ENCODE measurements around the gene ADCY4. TPM values are rescaled to one million over a fixed set of nuclear protein-coding genes. Genes with fewer than 3 reads are reported as not detected.
A peak's percentile ranks its signal among the peaks of the same experiment; 100 is the strongest.

The ADCY4 gene
- total RNA-seq, 1 experiment from 2014 or later, result not detected

DNA sequence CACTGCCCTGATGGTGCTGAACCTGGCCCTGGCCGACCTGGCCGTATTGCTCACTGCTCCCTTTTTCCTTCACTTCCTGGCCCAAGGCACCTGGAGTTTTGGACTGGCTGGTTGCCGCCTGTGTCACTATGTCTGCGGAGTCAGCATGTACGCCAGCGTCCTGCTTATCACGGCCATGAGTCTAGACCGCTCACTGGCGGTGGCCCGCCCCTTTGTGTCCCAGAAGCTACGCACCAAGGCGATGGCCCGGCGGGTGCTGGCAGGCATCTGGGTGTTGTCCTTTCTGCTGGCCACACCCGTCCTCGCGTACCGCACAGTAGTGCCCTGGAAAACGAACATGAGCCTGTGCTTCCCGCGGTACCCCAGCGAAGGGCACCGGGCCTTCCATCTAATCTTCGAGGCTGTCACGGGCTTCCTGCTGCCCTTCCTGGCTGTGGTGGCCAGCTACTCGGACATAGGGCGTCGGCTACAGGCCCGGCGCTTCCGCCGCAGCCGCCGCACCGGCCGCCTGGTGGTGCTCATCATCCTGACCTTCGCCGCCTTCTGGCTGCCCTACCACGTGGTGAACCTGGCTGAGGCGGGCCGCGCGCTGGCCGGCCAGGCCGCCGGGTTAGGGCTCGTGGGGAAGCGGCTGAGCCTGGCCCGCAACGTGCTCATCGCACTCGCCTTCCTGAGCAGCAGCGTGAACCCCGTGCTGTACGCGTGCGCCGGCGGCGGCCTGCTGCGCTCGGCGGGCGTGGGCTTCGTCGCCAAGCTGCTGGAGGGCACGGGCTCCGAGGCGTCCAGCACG, 18.9 kb downstream of the ADCY4 start:
- DNase-seq (ENCODE audit: low spot score), result no peak

DNA sequence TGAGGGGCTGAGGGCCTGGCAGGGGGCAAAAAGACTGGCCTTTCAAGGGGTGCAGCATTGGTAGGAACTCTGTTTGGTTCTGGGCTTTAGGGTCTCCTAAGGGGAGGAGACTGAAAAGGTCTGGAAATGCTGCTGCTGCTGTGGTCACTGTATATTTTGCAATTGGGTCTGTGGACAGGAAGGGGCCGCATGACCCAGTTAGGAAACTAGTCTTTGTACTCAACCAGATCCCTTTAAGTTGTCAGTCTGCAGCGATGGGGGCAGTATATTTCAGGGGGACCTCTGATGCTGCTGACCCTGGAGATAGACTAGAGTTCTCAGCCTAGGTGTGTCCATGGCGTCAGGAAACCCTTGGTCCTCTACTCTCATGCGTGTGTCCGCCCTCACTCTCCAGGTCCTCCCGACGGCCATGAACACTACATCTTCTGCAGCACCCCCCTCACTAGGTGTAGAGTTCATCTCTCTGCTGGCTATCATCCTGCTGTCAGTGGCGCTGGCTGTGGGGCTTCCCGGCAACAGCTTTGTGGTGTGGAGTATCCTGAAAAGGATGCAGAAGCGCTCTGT, 19.5 kb downstream of the ADCY4 start:
- DNase-seq (ENCODE audit: low spot score), result no peak

DNA sequence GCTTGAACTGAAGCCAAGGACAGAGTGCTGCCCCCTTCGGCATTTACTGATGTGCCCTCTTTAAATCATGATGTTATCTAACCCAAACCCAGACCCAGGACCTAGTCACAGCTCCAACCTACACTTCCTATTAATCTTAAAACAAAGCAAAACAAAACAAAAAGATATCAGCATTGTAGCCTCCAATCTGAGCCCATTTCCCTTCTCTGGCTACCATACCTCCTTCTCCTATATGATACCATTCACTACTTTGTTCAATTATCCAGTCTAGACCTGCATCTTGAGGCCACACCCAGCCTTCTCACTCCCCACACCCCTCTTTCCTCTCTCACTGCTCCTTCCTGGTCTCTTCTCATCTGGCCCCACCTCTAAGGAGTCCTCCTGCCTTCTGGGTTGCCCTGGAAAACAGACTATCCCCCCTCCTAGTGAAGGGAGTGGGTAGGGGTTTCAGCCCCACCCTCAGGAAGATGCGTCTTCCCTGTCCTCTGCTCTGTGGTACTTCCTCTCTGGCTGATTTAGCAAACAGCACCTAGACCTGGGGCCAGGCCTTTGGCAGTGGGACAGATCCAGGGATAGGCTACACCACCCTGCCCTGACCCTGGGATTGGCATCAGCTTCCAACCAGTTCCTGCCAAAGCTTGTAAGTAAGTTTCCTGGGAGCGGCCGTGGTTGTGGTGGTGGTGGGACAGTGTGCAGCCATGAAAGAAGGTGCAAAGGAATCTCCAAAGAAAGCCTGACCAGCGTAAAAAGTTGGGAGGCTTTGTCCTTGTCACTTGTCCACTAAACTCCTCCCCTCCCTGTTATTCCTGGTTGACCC, 20.3 kb downstream of the ADCY4 start:
- DNase-seq (ENCODE audit: low spot score), result no peak

DNA sequence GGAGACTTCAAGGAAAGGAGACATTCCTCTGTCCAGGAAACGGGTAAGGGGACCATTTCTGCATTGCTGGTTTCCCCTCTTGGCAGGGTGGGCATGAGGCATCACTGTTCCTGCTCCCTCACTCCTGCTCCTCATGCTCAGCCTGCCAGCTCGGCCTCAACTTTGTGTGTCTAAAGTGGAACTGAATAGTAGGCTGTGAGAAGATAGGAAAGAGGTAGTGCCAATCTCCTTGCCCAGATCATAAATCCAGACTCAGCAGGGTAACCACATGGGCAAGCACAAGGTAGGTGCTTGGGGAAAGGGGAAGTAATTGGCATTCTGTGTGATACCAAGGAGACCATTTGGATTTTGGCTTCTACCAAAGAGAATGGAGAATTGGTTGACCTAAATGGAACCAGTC, 21.0 kb downstream of the ADCY4 start:
- no peak for DNase-seq (ENCODE audit: low spot score)

DNA sequence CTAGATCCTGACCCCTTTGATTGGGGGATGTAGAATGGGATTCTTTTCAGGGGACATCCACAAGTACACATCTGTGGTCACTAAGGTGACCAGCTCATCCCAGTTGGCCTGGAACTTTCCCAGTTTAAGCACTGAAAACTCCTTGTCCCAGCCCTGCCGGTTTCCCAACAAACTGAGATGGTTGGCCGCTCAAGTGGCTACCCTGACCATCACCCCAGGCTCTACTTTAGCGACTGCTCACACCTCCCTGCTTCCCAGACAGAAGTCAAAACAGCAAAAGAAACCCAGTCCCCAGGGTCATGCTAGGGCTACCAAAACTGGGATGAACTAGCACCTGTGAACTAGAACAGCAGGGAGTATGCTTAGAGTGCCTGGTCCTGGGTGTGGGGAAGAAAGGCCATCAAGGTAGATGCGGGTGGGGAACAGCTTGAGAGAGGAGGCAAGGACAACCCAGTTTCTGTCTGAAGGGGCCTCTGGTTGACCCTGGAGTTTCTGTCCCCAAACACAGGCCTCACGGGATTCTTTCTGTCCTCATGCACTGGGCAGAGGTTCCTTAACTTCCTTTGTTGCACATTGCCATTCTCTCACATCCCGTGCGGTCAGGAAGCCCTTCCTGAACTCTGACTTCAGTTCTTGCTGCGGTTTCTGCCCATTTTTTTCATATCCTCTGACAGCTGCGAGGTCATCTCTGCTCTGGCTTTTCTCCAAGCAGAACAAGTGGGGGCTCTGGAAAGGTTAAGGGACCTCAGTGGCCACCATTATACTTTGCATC, 21.9 kb downstream of the ADCY4 start:
- DNase-seq (ENCODE audit: low spot score), result no peak

DNA sequence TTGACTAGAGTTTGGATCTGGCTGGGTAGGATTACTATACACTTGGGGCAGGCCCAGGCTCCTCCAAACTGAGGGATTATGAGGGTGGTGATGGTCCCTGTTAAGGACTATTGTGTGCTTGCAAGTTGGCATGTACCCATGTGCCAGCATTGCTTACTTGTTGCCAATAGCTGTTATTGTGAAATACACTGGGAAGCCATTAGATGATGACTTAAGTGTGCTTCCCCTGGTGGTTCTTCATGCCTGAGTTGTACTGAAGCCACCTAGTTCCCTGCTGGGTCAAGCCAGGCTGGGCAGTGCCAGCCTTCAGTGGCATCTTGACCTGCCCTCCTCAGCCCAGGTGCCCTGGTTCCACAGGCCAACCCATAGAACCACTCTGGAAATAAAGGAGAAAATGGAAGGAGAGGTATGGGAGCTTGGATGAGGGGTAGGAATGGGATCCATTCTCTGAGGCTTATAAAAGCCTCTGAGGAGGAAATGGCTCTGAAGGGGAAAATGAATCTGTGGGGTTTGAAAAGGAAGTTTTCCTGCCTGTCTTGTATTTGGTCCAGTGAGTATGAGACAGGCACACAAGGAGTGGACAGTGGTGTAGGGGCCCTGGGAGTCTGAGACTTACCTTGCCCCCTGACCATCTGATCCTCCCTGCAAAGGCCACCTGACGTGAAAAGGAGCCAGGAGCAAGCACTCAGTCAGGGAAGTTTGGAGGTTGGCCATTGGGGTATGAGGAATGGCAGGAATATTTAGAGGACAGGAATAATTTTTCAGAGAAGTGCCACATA, 22.8 kb downstream of the ADCY4 start:
- DNase-seq (ENCODE audit: low spot score), result no peak

DNA sequence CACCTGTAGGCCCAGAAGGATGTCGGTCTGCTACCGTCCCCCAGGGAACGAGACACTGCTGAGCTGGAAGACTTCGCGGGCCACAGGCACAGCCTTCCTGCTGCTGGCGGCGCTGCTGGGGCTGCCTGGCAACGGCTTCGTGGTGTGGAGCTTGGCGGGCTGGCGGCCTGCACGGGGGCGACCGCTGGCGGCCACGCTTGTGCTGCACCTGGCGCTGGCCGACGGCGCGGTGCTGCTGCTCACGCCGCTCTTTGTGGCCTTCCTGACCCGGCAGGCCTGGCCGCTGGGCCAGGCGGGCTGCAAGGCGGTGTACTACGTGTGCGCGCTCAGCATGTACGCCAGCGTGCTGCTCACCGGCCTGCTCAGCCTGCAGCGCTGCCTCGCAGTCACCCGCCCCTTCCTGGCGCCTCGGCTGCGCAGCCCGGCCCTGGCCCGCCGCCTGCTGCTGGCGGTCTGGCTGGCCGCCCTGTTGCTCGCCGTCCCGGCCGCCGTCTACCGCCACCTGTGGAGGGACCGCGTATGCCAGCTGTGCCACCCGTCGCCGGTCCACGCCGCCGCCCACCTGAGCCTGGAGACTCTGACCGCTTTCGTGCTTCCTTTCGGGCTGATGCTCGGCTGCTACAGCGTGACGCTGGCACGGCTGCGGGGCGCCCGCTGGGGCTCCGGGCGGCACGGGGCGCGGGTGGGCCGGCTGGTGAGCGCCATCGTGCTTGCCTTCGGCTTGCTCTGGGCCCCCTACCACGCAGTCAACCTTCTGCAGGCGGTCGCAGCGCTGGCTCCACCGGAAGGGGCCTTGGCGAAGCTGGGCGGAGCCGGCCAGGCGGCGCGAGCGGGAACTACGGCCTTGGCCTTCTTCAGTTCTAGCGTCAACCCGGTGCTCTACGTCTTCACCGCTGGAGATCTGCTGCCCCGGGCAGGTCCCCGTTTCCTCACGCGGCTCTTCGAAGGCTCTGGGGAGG, 23.9 kb downstream of the ADCY4 start, which contains the start of gene LTB4R:
Gene LTB4R (plus strand): TSS at position 857 of the 959 bp plus-strand sequence. CDS start 4,150 bp downstream, outside the sequence.
- no peak for DNase-seq (ENCODE audit: low spot score)

DNA sequence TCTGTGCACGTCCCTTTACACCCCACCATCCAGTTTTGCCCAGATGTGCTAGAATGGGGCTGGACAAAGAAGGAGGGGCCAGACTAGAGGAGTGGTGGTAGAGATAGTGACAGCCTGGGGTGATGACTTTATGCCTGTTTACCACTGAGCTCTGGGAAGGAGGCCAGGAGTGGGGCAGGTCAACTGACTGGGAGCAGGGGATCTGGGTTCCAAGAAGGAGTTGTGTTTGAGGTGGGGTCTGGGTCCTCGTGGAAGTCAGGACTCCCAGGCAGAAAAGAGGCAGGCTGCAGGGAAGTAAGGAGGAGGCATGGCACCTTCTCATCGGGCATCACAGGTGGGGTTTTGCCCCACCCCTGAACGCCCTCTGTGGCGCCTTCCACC, 24.6 kb downstream of the ADCY4 start:
- no peak for DNase-seq (ENCODE audit: low spot score)

DNA sequence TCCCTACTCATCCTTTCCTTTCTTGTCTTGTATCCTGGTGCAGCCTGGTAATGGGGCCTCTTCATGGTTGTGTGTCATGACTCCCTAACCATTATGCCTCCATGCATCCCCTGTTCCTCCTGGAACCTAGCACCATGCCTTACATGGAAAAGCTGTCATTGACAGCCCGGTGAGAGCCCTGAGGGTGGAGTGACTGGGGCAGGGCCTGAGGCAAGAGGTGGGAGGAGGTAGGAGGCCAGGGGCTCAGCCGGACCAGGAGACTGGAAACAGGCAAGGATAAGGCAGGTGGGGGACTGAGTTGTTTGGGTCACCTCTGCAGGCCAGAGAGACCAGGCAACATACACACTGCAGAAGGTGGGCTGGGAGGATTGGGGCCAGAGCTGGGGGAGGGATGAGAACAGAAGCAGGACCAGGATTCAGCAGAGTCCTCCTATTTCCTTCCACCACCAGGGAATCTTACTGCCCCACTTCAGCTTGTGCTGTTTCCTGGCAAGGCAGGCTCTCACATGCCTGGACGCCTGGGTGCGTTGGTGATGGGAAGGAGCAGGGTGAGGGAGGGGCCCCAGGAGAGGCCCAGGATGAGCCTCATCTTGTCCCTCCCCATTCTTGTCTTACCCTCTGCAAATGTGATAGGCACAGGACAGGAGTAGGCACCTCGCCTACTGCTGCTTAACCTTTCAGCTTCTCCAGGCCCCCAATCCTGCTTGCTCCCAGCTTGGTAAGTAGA, 25.2 kb downstream of the ADCY4 start, which contains the start of gene LTB4R2:
Gene LTB4R2 (plus strand): TSS at position 603 of the 727 bp plus-strand sequence. CDS start 525 bp downstream, outside the sequence.
- no peak for DNase-seq (ENCODE audit: low spot score)

DNA sequence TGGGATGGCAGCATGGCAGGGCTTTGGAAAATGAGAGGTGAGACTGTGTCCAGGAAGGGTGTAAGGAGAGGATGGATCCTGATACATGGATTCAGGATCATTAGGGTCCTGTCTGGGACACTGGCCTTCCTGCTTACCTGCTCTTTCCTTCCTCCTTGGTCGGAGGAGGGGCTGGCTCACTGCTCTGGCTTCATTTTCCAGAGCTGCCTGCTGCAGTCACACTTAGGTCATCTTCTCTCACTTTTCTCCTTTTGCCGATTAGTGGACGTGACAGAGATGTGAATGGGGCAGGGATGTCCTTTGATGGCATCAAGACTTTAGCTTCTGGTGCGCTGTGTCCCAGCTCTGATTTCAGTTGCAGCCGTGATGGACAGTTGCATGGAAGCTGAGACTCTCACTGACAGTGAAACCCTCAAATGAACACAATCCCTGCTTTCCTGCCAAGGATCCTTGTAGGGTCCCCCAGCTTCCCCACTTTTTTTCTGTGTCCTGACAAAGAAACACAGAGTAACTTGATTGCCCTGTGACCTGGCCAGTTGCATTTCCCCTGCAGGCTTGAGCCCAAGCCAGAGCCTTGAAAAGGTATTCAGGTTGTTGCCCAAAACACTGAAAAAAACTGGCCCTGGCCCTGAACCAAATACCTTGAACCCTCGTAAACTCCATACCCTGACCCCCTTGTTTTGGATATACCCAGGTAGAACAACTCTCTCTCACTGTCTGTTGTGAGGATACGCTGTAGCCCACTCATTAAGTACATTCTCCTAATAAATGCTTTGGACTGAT, 26.3 kb downstream of the ADCY4 start:
- no peak for DNase-seq (ENCODE audit: low spot score)

DNA sequence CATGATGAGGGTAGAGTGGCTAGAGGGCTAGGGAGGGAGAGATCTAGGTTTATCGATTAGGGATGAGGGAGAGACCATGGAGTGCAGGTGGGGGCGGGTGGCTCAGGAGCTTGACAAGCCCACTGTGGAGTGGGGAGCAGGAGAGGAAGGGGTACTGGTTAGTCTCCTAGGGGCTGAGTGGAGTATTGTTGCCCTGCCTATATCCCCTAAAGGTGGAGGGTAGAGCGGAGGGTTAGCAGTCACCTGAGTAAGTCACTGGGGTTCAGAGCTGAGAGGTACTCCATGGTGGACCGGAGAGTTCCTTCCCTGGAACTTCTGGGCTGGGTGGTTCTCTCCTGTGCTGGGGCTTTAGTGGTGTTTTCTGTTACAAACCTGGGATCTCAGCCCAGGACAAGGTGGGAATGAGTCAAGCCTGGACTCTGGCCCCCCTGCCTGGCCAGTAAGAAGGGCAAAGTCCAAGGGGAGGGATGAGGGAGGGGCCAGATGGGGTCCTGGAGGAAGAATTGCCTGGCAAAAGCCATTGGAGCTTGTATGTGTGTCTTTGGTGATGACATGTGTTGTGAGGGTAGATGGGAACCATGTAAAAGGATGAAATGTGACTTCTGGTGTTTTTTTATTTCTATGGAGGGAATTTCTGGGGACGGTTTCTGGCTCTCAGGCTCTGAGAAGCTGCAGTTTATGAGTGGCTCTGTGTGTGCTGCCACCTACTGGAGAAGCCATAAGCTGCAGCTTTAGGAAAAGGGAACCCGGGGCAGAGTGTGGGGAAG, 27.1 kb downstream of the ADCY4 start, which contains the start of gene CIDEB:
Gene CIDEB (minus strand): TSS at position 403 of the 767 bp plus-strand sequence. CDS start 119 bp downstream, at position 284.
- DNase-seq (ENCODE audit: low spot score), result peak; percentile 40

DNA sequence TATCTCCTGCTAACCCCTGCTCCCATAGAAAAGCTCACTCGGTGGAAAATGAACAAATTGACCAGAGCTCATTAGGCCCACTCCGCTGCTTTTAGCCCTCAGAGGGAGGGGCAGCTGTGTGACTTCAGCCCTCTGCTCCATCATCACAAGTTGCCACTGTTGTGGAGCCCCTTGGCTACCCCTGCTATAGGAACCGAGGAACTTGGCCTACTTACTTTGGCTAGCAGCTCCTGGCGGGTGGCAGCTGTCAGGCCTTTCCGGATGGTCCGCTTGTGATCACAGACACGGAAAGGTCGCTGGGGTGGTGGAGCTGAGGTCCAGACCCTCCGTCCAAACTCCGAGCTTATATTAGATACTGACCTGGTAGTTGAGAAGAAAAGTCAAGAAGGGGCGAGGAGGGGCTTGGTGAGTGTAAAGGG, 27.7 kb downstream of the ADCY4 start:
- no peak for DNase-seq (ENCODE audit: low spot score)

DNA sequence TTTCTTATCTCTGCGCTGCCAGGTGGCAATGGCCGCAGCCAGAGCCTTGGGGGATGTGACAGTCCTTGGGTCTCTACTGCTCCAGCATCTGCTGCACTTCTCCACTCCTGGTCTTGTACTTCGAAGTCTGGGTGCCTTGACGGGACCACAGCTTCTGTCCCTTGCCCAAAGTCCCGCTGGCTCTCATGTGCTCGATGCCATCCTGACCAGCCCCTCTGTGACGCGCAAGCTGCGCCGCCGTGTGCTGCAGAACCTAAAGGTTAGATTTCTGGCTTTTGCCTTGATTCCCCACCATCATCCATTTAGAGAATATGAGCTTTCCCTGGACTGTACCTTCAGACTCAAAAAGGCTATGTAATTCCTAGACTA, 30.9 kb downstream of the ADCY4 start:
- no peak for DNase-seq (ENCODE audit: low spot score)

DNA sequence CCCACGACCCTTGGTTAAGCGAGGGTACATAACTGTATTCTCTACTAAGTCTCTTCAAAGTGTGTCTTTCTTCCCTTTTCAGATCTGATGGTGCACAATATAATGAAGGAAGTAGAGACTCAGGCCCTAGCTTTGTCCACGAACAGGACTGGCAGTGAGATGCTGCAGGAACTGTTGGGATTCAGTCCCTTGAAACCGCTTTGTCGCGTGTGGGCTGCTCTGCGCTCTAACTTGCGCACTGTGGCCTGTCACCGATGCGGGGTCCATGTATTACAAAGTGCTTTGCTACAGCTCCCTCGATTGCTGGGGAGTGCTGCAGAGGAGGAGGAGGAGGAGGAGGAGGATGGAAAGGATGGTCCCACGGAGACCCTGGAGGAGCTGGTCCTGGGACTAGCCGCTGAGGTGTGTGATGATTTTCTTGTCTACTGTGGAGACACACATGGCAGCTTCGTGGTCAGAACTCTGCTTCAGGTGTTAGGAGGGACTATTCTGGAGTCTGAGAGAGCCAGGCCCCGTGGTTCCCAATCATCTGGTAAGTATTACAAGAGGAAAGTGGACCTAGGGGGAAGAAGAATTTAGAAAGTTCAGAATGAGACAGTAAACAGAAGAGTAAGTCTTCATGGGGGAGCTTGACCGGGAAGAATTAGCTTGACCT, 34.4 kb downstream of the ADCY4 start:
- no peak for DNase-seq (ENCODE audit: low spot score)

DNA sequence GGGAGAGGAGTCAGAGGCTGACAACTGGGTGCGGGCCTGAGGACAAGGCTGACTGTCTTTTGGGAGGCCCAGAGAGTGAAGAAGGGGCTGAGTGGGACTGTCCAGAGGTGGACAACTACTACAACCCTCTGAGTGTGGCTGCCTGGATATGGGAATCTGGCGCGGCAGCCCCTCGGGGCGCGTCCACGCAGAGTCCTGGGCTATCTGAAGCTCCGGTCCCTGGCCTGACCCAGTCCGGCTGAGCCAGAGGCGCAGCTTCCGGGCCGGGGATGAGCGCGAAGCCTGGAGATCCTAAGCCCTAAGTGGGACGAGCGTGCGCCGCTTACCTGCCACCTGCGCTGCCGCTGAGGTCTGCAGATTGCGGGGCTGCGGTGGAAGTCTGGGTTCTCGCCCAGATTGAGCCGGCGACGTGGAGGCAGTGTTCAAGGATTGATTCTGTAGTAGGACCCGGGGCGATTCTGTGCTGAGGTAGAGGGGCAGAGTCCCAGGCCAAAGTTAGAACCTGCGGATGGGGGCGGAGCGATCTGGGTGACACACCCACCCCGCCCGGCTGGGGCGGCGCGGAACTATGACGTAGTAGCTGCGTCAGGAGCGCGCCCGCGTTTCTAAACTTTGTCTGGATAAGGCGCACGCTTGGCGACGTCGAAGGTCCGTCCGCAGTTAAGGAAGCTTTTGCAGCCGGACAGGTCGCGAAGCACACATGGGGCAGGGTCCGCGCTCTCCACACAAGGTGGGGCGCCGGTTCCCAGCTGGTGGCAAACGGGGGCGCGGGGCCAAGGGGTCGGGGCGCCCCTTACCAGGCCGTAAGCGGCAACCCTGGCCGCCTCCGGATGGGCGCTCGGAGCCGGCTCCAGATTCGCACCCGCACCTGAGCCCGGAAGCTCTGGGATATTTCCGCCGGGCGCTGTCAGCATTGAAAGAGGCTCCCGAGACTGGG, 35.3 kb downstream of the ADCY4 start, which contains the start of the genes DHRS1 and NOP9:
Gene DHRS1 (minus strand): TSS at position 526 of the 937 bp plus-strand sequence. CDS start 674 bp downstream, outside the sequence.
Gene NOP9 (plus strand): TSS at position 596 of the 937 bp plus-strand sequence. CDS start 105 bp downstream, at position 701.
- DNase-seq (ENCODE audit: low spot score), result peak; percentile 60

Measured in A172 (cell line).